ENCODE measurements around the gene WDR93. TPM values are rescaled to one million over a fixed set of nuclear protein-coding genes. Genes with fewer than 3 reads are reported as not detected.
A peak's percentile ranks its signal among the peaks of the same experiment; 100 is the strongest.

WDR93 gene
- total and polyA plus RNA-seq, 2 donors (not counting 1 experiment from before 2014, with no cell fraction given) = 0.12 TPM; not detected in 1

DNA sequence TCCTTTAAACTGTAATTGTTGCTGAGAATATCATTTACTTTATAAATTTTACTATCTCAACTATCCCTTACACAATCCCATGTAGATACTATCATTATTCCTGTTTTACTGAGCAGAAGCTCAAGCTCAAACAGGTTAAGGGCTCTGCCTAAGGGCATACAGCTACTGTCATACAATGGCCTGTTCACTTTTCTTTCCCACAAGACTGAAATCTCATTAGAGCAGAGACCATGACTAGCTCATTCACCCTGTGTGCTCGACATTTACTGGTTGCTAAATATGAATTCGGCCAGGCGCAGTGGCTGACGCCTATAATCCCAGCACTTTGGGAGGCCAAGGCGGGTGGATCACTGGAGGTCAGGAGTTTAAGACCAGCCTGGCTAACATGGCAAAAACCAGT, 83.9 kb downstream of the WDR93 start:
- Mint-ChIP-seq H3K4me3 (no peak overlapping the region), H3K4me1 (peaks cover 3% of the 10 kb centered on the region), H3K9me3 (ENCODE audit: insufficient read depth) (no peaks in the 10 kb centered on the region), H3K27me3 (no peaks in the 10 kb centered on the region), H3K27ac (no peak overlapping the region)
- peaks cover 0 to 25% (median 9%) of the 10 kb centered on the region in 4 experiments for H3K27me3 ChIP-seq (replicated peaks in 1 of 4; ENCODE audit: control extremely low read depth in 1 of 4, control insufficient read depth in 3 of 4, insufficient read depth in 4 of 4, low read length in 3 of 4)
- no peak overlapping the region for H3K4me3 ChIP-seq (ENCODE audit: control extremely low read depth in 1 of 5, extremely low read depth in 1 of 5, insufficient read depth in 1 of 5, low read depth in 2 of 5, low read length in 4 of 5)
- ATAC-seq (ENCODE audit: low read depth) (no peak), DNase-seq (no peak)
- H2AFZ ChIP-seq (ENCODE audit: insufficient read depth, low read depth, low read length, poor library complexity, severe bottlenecking) = no peak overlapping the region
- TF ChIP-seq EZH2 (IDR thresholded peaks at IDR 0.05; ENCODE audit: borderline replicate concordance, insufficient read depth, low read depth, low read length, poor library complexity, severe bottlenecking) = no peak
- TF ChIP-seq, protein P1, sequence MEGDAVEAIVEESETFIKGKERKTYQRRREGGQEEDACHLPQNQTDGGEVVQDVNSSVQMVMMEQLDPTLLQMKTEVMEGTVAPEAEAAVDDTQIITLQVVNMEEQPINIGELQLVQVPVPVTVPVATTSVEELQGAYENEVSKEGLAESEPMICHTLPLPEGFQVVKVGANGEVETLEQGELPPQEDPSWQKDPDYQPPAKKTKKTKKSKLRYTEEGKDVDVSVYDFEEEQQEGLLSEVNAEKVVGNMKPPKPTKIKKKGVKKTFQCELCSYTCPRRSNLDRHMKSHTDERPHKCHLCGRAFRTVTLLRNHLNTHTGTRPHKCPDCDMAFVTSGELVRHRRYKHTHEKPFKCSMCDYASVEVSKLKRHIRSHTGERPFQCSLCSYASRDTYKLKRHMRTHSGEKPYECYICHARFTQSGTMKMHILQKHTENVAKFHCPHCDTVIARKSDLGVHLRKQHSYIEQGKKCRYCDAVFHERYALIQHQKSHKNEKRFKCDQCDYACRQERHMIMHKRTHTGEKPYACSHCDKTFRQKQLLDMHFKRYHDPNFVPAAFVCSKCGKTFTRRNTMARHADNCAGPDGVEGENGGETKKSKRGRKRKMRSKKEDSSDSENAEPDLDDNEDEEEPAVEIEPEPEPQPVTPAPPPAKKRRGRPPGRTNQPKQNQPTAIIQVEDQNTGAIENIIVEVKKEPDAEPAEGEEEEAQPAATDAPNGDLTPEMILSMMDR (IDR thresholded peaks at IDR 0.05) = no peak
- no peak overlapping the region for H3K4me2 ChIP-seq (replicated peaks; ENCODE audit: low read depth, low read length, poor library complexity, severe bottlenecking)
- H3K27ac ChIP-seq (ENCODE audit: low read length in 2 of 2) = no peak overlapping the region
- no peaks in the 10 kb centered on the region for H4K20me1 ChIP-seq (ENCODE audit: control insufficient read depth, insufficient read depth, low read length, poor library complexity, severe bottlenecking)
- intact Hi-C loops (cut with micrococcal nuclease) = no loop called here
- no peak overlapping the region for H3K9ac ChIP-seq (ENCODE audit: low read length)
- H3K4me1 ChIP-seq (ENCODE audit: control insufficient read depth in 2 of 2, insufficient read depth in 2 of 2, low read length in 2 of 2) = peaks cover 12 to 13% of the 10 kb centered on the region in 2 donors
- H3K36me3 ChIP-seq (replicated peaks in 1 of 2; ENCODE audit: control extremely low read depth in 1 of 2, control insufficient read depth in 1 of 2, extremely low read depth in 1 of 2, insufficient read depth in 2 of 2, low read length in 1 of 2) = no peaks in the 10 kb centered on the region
- 93% methylated on average over 5 of the region's 5 CpGs for WGBS (ENCODE audit: insufficient coverage)
- no peaks in the 10 kb centered on the region for H3K79me2 ChIP-seq (ENCODE audit: control insufficient read depth, insufficient read depth, low read length)
- POLR2A ChIA-PET = no interaction called here
- H3K9me3 ChIP-seq (ENCODE audit: control extremely low read depth in 1 of 3, control insufficient read depth in 2 of 3, insufficient read depth in 1 of 3, low read length in 2 of 3) = no peaks in the 10 kb centered on the region
- CTCF ChIA-PET = interaction anchor here (0.6 to 2.4 kb wide), 2 partner anchors 14 to 34 kb away, joined by 3 to 24 read pairs; no protein-coding TSS in a partner anchor

DNA sequence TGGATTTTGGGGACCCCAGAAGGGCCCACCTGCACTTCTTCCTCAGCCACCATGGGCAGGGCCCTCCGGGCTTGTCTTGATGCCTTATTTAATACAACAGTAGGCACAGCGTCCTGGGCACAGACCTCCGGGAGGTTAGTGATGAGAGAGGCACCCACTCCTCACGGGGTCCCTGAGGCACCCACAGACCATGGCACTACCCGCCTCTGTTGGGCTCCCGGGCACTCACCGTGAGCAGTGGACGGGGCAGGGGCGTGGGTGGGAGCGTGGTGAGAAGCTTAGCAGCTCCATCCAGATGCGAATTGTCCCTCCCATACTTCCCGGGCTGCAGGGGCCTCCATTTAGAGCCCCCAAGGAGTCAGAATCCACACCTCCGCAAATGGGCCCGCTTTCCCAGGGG, 85.2 kb downstream of the WDR93 start:
- Histone ChIP-seq H3K4me3 (ENCODE audit: control extremely low read depth in 1 of 5, extremely low read depth in 1 of 5, insufficient read depth in 1 of 5, low read depth in 2 of 5, low read length in 4 of 5) (peak overlapping the region in 2 of 5 experiments; percentile 52 to 57), H3K4me2 (replicated peaks; ENCODE audit: low read depth, low read length, poor library complexity, severe bottlenecking) (peak overlapping the region; percentile 86), H4K20me1 (ENCODE audit: control insufficient read depth, insufficient read depth, low read length, poor library complexity, severe bottlenecking) (no peaks in the 10 kb centered on the region), H3K27ac (ENCODE audit: low read length in 2 of 2) (no peak overlapping the region), H3K36me3 (replicated peaks in 1 of 2; ENCODE audit: control extremely low read depth in 1 of 2, control insufficient read depth in 1 of 2, extremely low read depth in 1 of 2, insufficient read depth in 2 of 2, low read length in 1 of 2) (no peaks in the 10 kb centered on the region), H3K9ac (ENCODE audit: low read length) (no peak overlapping the region), H3K79me2 (ENCODE audit: control insufficient read depth, insufficient read depth, low read length) (no peaks in the 10 kb centered on the region), H3K4me1 (ENCODE audit: control insufficient read depth in 2 of 2, insufficient read depth in 2 of 2, low read length in 2 of 2) (peaks cover 17 to 20% of the 10 kb centered on the region in 2 donors), H3K27me3 (replicated peaks in 1 of 4; ENCODE audit: control extremely low read depth in 1 of 4, control insufficient read depth in 3 of 4, insufficient read depth in 4 of 4, low read length in 3 of 4) (peaks cover 0 to 30% (median 9%) of the 10 kb centered on the region in 4 experiments), H3K9me3 (ENCODE audit: control extremely low read depth in 1 of 3, control insufficient read depth in 2 of 3, insufficient read depth in 1 of 3, low read length in 2 of 3) (no peaks in the 10 kb centered on the region), H2AFZ (ENCODE audit: insufficient read depth, low read depth, low read length, poor library complexity, severe bottlenecking) (peak overlapping the region; percentile 81)
- ChIA-PET POLR2A (no interaction called here), CTCF (interaction anchor here (0.7 kb wide), 1 partner anchor 15 kb away, joined by 4 read pairs; no protein-coding TSS in a partner anchor)
- peaks cover 2% of the 10 kb centered on the region for H3K27me3 Mint-ChIP-seq
- intact Hi-C loops (cut with micrococcal nuclease) = loop anchor here (2.0 kb wide), 1 partner anchor 25 kb away; the partner anchor contains the start of gene MESP1
- no peak overlapping the region for H3K27ac Mint-ChIP-seq
- H3K4me3 Mint-ChIP-seq = peak overlapping the region; percentile 34
- TF ChIP-seq, protein P1 (IDR thresholded peaks at IDR 0.05) = no peak
- no peak for TF ChIP-seq EZH2 (IDR thresholded peaks at IDR 0.05; ENCODE audit: borderline replicate concordance, insufficient read depth, low read depth, low read length, poor library complexity, severe bottlenecking)
- ATAC-seq (ENCODE audit: low read depth) (no peak), DNase-seq (no peak)
- 62% methylated on average over 13 of the region's 14 CpGs for whole genome bisulfite sequencing (ENCODE audit: insufficient coverage)
- H3K4me1 Mint-ChIP-seq = peaks cover 9% of the 10 kb centered on the region
- no peaks in the 10 kb centered on the region for H3K9me3 Mint-ChIP-seq (ENCODE audit: insufficient read depth)
